GM18951 (cell line): Measurements from ENCODE around the gene CHCHD5.

Source experiments
- POLR2A ChIP-seq: IDR thresholded peaks from 4 replicates; pipeline ENCODE4 v1.6.1; 2011; ENCODE audit warnings: mild to moderate bottlenecking; ENCODE audit not compliant: insufficient read length, insufficient read depth; ENCODE audit errors: extremely low read depth
- in situ Hi-C: fragments of 300-500 bp; cut with MboI; formaldehyde crosslinking; loops from one replicate; pipeline ENCODE4 v1.12.0; 2022; ENCODE audit warnings: low sequenced_read_pairs, mixed read lengths, inconsistent platforms; ENCODE audit not compliant: unreplicated experiment

Gene CHCHD5

GRCh38 chr2:112601754-112602153, 17.3 kb downstream of the CHCHD5 start:
- in situ Hi-C loops: loop anchor here (5.0 to 25.0 kb wide), 2 partner anchors 131 to 336 kb away; no protein-coding TSS in a partner anchor
- no peak for TF ChIP-seq POLR2A

- TF ChIP-seq POLR2A: no peak
- in situ Hi-C loops: loop anchor here (5.0 to 25.0 kb wide), 2 partner anchors 129 to 334 kb away; no protein-coding TSS in a partner anchor
These were observed 18.5 kb downstream of the CHCHD5 start for GRCh38 chr2:112602917-112603316.

- in situ Hi-C loops: loop anchor here (5.0 to 25.0 kb wide), 2 partner anchors 129 to 334 kb away; no protein-coding TSS in a partner anchor
- no peak for TF ChIP-seq POLR2A
These were observed 19.3 kb downstream of the CHCHD5 start for GRCh38 chr2:112603731-112604130.

GRCh38 chr2:112604952-112605351, 20.5 kb downstream of the CHCHD5 start:
- in situ Hi-C loops: loop anchor here (5.0 to 25.0 kb wide), 2 partner anchors 127 to 332 kb away; no protein-coding TSS in a partner anchor
- TF ChIP-seq POLR2A: no peak

- in situ Hi-C loops: loop anchor here (25.0 kb wide), 1 partner anchor 331 kb away; no protein-coding TSS in a partner anchor
- TF ChIP-seq POLR2A: no peak
These were observed 21.5 kb downstream of the CHCHD5 start for GRCh38 chr2:112605926-112606325.

- in situ Hi-C loops: loop anchor here (25.0 kb wide), 1 partner anchor 331 kb away; no protein-coding TSS in a partner anchor
- TF ChIP-seq POLR2A: no peak
These were observed 22.1 kb downstream of the CHCHD5 start for GRCh38 chr2:112606547-112606946.

- TF ChIP-seq POLR2A: no peak
- in situ Hi-C loops: loop anchor here (25.0 kb wide), 1 partner anchor 329 kb away; no protein-coding TSS in a partner anchor
These were observed 23.4 kb downstream of the CHCHD5 start for GRCh38 chr2:112607680-112608438.

- in situ Hi-C loops: loop anchor here (25.0 kb wide), 1 partner anchor 328 kb away; no protein-coding TSS in a partner anchor
These were observed 24.9 kb downstream of the CHCHD5 start for GRCh38 chr2:112609320-112609719.

GRCh38 chr2:112612283-112612682, 27.9 kb downstream of the CHCHD5 start:
- in situ Hi-C loops: loop anchor here (25.0 kb wide), 1 partner anchor 325 kb away; no protein-coding TSS in a partner anchor

GRCh38 chr2:112614201-112614840, 29.9 kb downstream of the CHCHD5 start:
- no peak for TF ChIP-seq POLR2A
- in situ Hi-C loops: loop anchor here (25.0 kb wide), 1 partner anchor 323 kb away; no protein-coding TSS in a partner anchor

GRCh38 chr2:112615051-112615450, 30.6 kb downstream of the CHCHD5 start:
- in situ Hi-C loops: loop anchor here (25.0 kb wide), 1 partner anchor 322 kb away; no protein-coding TSS in a partner anchor
- TF ChIP-seq POLR2A: no peak

GRCh38 chr2:112615798-112616197, 31.4 kb downstream of the CHCHD5 start:
- in situ Hi-C loops: loop anchor here (25.0 kb wide), 1 partner anchor 322 kb away; no protein-coding TSS in a partner anchor

- in situ Hi-C loops: loop anchor here (25.0 kb wide), 1 partner anchor 319 kb away; no protein-coding TSS in a partner anchor
- no peak for TF ChIP-seq POLR2A
These were observed 34.0 kb downstream of the CHCHD5 start for GRCh38 chr2:112618383-112618782.
